ENCODE data around the gene ICAM2. TPM values are rescaled to one million over a fixed set of nuclear protein-coding genes. Genes with fewer than 3 reads are reported as not detected.

ICAM2 gene
- total and polyA plus RNA-seq, 2 donors (not counting 3 experiments of a cell fraction or from before 2014, with no cell fraction given) = 586 to 2,377 TPM

GRCh38 chr17:63988127-63988478, 32.3 kb downstream of the ICAM2 start:
- Histone ChIP-seq H3K4me1 (ENCODE audit: control insufficient read depth, extremely low read depth, insufficient read depth, low read length) (peaks cover 18% of the 10 kb centered on the region), H3K79me2 (ENCODE audit: control insufficient read depth, insufficient read depth, low read length) (no peaks in the 10 kb centered on the region), H3K4me3 (replicated peaks in 1 of 3; ENCODE audit: insufficient read depth in 1 of 3, low read depth in 1 of 3, low read length in 3 of 3) (no peak overlapping the region), H3K36me3 (ENCODE audit: control insufficient read depth in 2 of 2, extremely low read depth in 1 of 2, insufficient read depth in 2 of 2, low read length in 2 of 2) (no peaks in the 10 kb centered on the region), H2AFZ (ENCODE audit: low read depth, low read length) (no peak overlapping the region), H3K9me1 (replicated peaks; ENCODE audit: control insufficient read depth, extremely low read depth, insufficient read depth, low read length) (no peaks in the 10 kb centered on the region), H3K4me2 (ENCODE audit: insufficient read depth, low read length) (no peak overlapping the region), H3K27ac (ENCODE audit: insufficient read depth, low read depth, low read length) (no peak overlapping the region), H3K9ac (replicated peaks; ENCODE audit: extremely low read depth, insufficient read depth, low read length) (no peak overlapping the region), H3K9me3 (replicated peaks; ENCODE audit: control insufficient read depth, insufficient read depth, low read length) (no peaks in the 10 kb centered on the region), H4K20me1 (replicated peaks; ENCODE audit: control insufficient read depth, extremely low read depth, insufficient read depth, low read length) (no peaks in the 10 kb centered on the region), H3K27me3 (ENCODE audit: control insufficient read depth in 2 of 2, insufficient read depth in 2 of 2, low read length in 2 of 2) (peaks cover 2 to 6% of the 10 kb centered on the region in 2 experiments)
- ChIA-PET CTCF (interaction anchor here (1.0 to 12.0 kb wide), 6 partner anchors 13 to 145 kb away, joined by 3 to 183 read pairs (median 4); partner anchors contain the start of gene GH1), POLR2A (no interaction called here)
- intact Hi-C loops (cut with micrococcal nuclease) = no loop called here
- no TSS peak for BruUV-seq (replicated peaks)
- TF ChIP-seq MYC (IDR thresholded peaks at IDR 0.05; ENCODE audit: low read depth, low read length) (no peak), POLR2AphosphoS5 (IDR thresholded peaks at IDR 0.05; ENCODE audit: insufficient read depth, low read depth, low read length) (no peak), JUN (IDR thresholded peaks at IDR 0.05; ENCODE audit: borderline replicate concordance, insufficient read depth, insufficient read length, low read depth) (no peak), POLR2A (IDR thresholded peaks at IDR 0.05; ENCODE audit: low read depth, low read length) (no peak), FOS (IDR thresholded peaks at IDR 0.05; ENCODE audit: borderline replicate concordance, insufficient read depth, low read length) (no peak), GATA2 (IDR thresholded peaks at IDR 0.05; ENCODE audit: insufficient read depth, insufficient read length, low read depth, low read length) (no peak), CTCF (IDR thresholded peaks at IDR 0.05; ENCODE audit: extremely low read depth in 1 of 2, insufficient read depth in 1 of 2, low read depth in 1 of 2, low read length in 2 of 2) (no peak), EZH2 (IDR thresholded peaks at IDR 0.05; ENCODE audit: borderline replicate concordance, low read depth, low read length, severe bottlenecking) (no peak)
- TF ChIP-seq, protein P1, sequence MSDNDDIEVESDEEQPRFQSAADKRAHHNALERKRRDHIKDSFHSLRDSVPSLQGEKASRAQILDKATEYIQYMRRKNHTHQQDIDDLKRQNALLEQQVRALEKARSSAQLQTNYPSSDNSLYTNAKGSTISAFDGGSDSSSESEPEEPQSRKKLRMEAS (IDR thresholded peaks at IDR 0.05; ENCODE audit: insufficient read depth, insufficient read length) = no peak
- DNase-seq (ENCODE audit: low read depth, low spot score) = no peak
- dilution Hi-C loops (cut with MboI; ENCODE audit: extremely low pct_ligation_motif_present, low sequenced_read_pairs) = no loop called here
- FAIRE-seq = no peak
